ENCODE data around the gene CNBP.

GRCh38 chr3:129207479-129207878, 23.8 kb upstream of the CNBP start:
- TF ChIP-seq MED8 (CRISPR knock-in tag; IDR thresholded peaks at IDR 0.05; ENCODE audit: insufficient replicate concordance) (no peak), TBX2 (CRISPR knock-in tag; IDR thresholded peaks at IDR 0.05; ENCODE audit: borderline replicate concordance) (no peak), EZH2 (conservative IDR thresholded peaks at IDR 0.05; ENCODE audit: low read depth, low read length) (no peak), ZNF354B (CRISPR knock-in tag; IDR thresholded peaks at IDR 0.05) (no peak), THYN1 (CRISPR knock-in tag; IDR thresholded peaks at IDR 0.05; ENCODE audit: borderline replicate concordance, low read depth) (no peak)

Data from HepG2 (cell line).